SK-N-SH (cell line): ENCODE measurements around the gene ADAMTS13.
"Not testable (repeated sequence)": the region's sequence is repeated elsewhere in the genome, so short reads cannot be mapped to it uniquely, and the experiment has no call there.

Source experiments
- CTCF ChIP-seq: fragments of 200-600 bp; sonication (generic); IDR thresholded peaks from 2 replicates; pipeline ENCODE4 v1.6.1; 2017; ENCODE audit warnings: antibody characterized with exemption, mild to moderate bottlenecking, moderate library complexity
- MAX ChIP-seq: IDR thresholded peaks from 2 replicates; pipeline ENCODE4 v1.4.0; 2012; ENCODE audit warnings: low read depth
- NFIC ChIP-seq: IDR thresholded peaks from 2 replicates; pipeline ENCODE4 v1.4.0; 2012; ENCODE audit warnings: borderline replicate concordance
- POLR2AphosphoS5 ChIP-seq: IDR thresholded peaks from 2 replicates; pipeline ENCODE4 v1.6.1; 2012; ENCODE audit warnings: low read depth, low read length
- RCOR1 ChIP-seq: fragments of 150-350 bp; IDR thresholded peaks from 2 replicates; pipeline ENCODE4 v1.6.1; 2017; ENCODE audit warnings: antibody characterized with exemption, low read length
- USF2 ChIP-seq: fragments of 150-350 bp; IDR thresholded peaks from 2 replicates; pipeline ENCODE4 v1.6.1; 2017; ENCODE audit warnings: antibody characterized with exemption, low read length, low read depth, borderline replicate concordance

- TF ChIP-seq RCOR1, CTCF, NFIC, MAX, USF2, POLR2AphosphoS5: not testable (repeated sequence)
These were observed 44.9 kb upstream of the ADAMTS13 start for GRCh38 chr9:133377280-133377679.
